ENCODE data around the gene SPACA5B.
"Not testable (repeated sequence)": the region's sequence is repeated elsewhere in the genome, so short reads cannot be mapped to it uniquely, and the experiment has no call there.

The SPACA5B gene

DNA sequence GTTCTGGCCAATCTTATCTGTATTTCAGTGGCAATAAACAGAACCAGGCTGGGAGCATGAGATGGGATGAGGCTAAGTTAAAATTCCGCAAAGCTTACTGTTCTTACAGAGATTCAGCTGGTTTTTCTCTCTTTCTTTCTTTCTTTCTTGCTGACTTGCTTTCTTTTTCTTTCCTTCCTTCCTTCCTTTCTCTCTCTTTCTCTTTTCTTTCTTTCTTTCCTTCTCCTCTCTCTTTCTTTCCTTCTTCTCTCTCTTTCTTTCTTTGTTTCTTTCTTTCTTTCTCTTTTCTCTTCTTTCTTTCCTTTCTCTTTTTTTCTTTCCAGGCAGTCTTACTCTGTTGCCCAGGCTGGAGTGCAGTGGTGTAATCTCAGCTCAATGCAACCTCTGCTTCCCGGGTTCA, 24.4 kb downstream of the SPACA5B start:
- Histone ChIP-seq H3K9me3 (ENCODE audit: control insufficient read depth, insufficient read depth, low read length) (no peaks in the 10 kb centered on the region), H3K9ac (ENCODE audit: low read depth, low read length) (no peak overlapping the region), H3K36me3 (ENCODE audit: insufficient read depth, low read length) (no peaks in the 10 kb centered on the region), H3K4me1 (ENCODE audit: insufficient read depth, low read length) (no peaks in the 10 kb centered on the region)

DNA sequence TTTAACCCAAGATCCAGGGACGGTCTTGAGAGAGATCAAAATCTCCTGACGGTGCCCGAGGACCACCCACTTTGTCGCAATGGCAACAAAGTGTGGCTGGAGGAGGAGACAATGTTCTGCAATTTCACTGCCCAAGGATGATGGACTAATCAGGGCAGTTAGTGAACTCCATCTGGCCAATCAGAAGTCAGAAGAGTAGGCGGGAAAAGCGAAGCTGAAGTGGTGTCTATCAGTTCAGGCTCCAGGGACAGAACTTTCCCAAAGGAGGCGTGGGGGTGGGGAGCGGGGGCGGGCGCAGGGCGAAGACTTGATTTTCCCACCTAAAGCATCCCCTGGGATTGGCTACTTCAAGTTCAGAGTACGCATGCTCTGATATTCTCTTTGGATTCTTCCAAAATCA, 25.6 kb downstream of the SPACA5B start:
- Histone ChIP-seq H3K36me3 (ENCODE audit: insufficient read depth, low read length) (no peaks in the 10 kb centered on the region), H3K4me1 (ENCODE audit: insufficient read depth, low read length) (no peaks in the 10 kb centered on the region), H3K9me3 (ENCODE audit: control insufficient read depth, insufficient read depth, low read length) (no peaks in the 10 kb centered on the region), H3K9ac (ENCODE audit: low read depth, low read length) (no peak overlapping the region)

DNA sequence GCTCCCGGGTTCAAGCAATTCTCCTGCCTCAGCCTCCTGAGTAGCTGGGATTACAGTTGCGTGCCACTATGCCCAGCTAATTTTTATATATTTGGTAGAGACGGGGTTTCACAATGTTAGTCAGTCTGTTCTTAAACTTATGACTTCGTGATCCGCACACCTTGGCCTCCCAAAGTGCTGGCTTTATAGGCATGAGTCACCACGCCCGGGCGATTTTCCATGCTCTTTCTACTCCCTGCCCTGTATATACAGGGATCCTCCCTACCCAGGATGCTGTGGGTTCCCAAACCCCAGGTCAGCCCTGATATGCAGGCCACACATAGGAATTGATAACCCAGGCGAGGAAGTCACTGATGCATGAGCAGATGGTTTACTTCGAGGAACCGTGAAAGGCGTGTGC, 34.8 kb downstream of the SPACA5B start:
- Histone ChIP-seq H3K36me3 (ENCODE audit: insufficient read depth, low read length) (no peaks in the 10 kb centered on the region), H3K9me3 (ENCODE audit: control insufficient read depth, insufficient read depth, low read length) (no peaks in the 10 kb centered on the region), H3K9ac (ENCODE audit: low read depth, low read length) (no peak overlapping the region), H3K4me1 (ENCODE audit: insufficient read depth, low read length) (no peaks in the 10 kb centered on the region)

DNA sequence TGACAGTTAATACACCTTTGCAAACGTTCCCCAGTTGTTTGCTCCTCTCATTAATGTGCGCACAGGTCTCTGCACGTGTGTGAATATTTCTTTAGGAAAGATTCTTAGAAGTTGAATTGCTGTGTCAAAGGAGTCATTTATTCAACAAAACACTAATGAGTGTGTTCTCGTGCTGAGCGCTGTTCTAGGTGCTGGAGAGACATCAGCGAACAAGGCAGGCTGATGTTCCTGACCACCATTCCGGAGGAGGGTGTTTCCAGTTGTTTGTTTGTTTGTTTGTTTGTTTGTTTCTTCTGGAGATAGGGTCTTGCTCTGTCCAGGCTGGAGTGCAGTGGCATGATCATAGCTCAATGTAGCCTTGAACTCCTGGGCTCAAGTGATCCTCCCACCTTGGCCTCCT, 35.9 kb downstream of the SPACA5B start:
- not testable (repeated sequence) for H3K4me1 ChIP-seq (ENCODE audit: insufficient read depth, low read length); H3K9ac ChIP-seq (ENCODE audit: low read depth, low read length); H3K9me3 ChIP-seq (ENCODE audit: control insufficient read depth, insufficient read depth, low read length); H3K36me3 ChIP-seq (ENCODE audit: insufficient read depth, low read length)

DNA sequence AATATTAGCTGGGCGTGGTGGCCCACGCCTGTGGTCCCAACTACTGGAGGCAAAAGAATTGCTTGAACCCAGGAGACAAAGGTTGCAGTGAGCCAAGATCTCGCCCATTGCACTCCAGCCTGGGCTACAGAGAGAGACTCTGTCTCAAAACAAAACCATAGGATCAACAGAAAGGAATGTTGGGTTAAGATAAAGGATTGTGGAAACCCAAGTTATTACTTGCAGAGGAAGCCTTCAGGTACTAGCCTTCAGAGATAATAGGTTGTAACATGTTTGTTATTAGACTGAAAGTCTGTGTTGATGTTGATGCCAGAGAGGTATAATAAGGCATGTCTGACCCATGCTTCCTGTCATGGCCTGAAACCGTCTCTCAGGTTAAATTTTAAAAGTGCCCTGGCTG, 49.3 kb downstream of the SPACA5B start:
- Histone ChIP-seq H3K36me3 (ENCODE audit: insufficient read depth, low read length) (no peaks in the 10 kb centered on the region), H3K4me1 (ENCODE audit: insufficient read depth, low read length) (no peaks in the 10 kb centered on the region), H3K9me3 (ENCODE audit: control insufficient read depth, insufficient read depth, low read length) (no peaks in the 10 kb centered on the region), H3K9ac (ENCODE audit: low read depth, low read length) (no peak overlapping the region)

DNA sequence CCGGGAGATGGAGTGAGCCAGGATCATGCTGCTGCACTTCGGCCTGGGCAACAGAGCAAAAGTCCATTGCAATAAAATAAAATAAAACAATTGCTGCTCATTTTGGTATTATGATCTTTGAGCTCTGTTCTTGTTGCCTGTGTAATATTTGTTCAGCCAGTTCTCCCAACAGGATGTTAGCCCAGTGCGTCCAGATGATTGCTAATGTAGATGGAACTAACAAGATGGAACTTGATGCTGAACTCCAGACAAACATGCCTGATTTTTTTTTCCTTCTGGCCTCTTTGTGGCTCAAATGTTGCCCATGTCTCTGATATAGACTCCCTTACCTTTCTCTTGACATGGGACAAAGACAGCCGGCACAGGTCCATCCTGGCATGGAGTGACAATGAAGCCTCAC, 50.4 kb downstream of the SPACA5B start:
- Histone ChIP-seq H3K9me3 (ENCODE audit: control insufficient read depth, insufficient read depth, low read length) (no peaks in the 10 kb centered on the region), H3K9ac (ENCODE audit: low read depth, low read length) (no peak overlapping the region), H3K4me1 (ENCODE audit: insufficient read depth, low read length) (no peaks in the 10 kb centered on the region), H3K36me3 (ENCODE audit: insufficient read depth, low read length) (no peaks in the 10 kb centered on the region)

DNA sequence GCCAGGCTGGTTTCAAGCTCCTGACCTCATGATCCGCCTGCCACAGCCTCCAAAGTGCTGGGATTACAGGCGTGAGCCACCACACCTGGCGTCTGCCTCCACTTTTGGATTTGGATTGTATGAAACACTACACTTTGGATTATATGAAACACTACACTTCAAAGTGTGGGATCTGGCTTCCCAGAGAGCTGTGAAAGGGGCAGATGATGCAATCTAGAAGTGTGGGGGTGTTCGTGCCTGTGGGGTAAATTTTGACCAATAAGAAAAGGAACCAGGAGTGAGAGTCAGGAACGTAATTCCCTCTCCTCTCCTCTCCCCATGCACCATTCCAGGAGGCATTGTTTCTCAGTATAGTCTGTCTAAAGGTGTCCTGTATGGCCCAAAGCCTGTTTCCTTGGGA, 51.5 kb downstream of the SPACA5B start:
- H3K9me3 ChIP-seq (ENCODE audit: control insufficient read depth, insufficient read depth, low read length); H3K36me3 ChIP-seq (ENCODE audit: insufficient read depth, low read length); H3K4me1 ChIP-seq (ENCODE audit: insufficient read depth, low read length); H3K9ac ChIP-seq (ENCODE audit: low read depth, low read length): not testable (repeated sequence)
